HEK293 (cell line): Measurements from ENCODE around the gene BIN1.

ENCODE experiments used
- CTCF ChIP-seq: fragments of 450-650 bp; formaldehyde crosslinking; IDR thresholded peaks from 2 replicates; pipeline ENCODE4 v1.5.1; 2016; ENCODE audit warnings: missing biosample characterization, missing genetic modification characterization
- MZF1 ChIP-seq: fragments of 450-650 bp; formaldehyde crosslinking; IDR thresholded peaks from 2 replicates; pipeline ENCODE4 v1.5.1; 2017; ENCODE audit warnings: missing biosample characterization, missing genetic modification characterization, borderline replicate concordance
- RBAK ChIP-seq: fragments of 450-650 bp; formaldehyde crosslinking; IDR thresholded peaks from 2 replicates; pipeline ENCODE4 v1.5.1; 2016; ENCODE audit warnings: missing biosample characterization, missing genetic modification characterization
- ZNF112 ChIP-seq: fragments of 450-650 bp; formaldehyde crosslinking; IDR thresholded peaks from 2 replicates; pipeline ENCODE4 v1.5.0; 2017; ENCODE audit warnings: missing biosample characterization, missing genetic modification characterization
- ZNF280C ChIP-seq: fragments of 450-650 bp; formaldehyde crosslinking; IDR thresholded peaks from 2 replicates; pipeline ENCODE4 v1.5.1; 2016; ENCODE audit warnings: missing biosample characterization, missing genetic modification characterization
- ZNF747 ChIP-seq: fragments of 450-650 bp; formaldehyde crosslinking; IDR thresholded peaks from 2 replicates; pipeline ENCODE4 v1.5.1; 2016; ENCODE audit warnings: missing biosample characterization, missing genetic modification characterization
- TF ChIP-seq, protein P1 (sequence below): fragments of 450-650 bp; formaldehyde crosslinking; IDR thresholded peaks from 2 replicates; pipeline ENCODE4; 2016; ENCODE audit warnings: missing biosample characterization, missing genetic modification characterization

- TF ChIP-seq MZF1 (no peak), ZNF280C (tag by site-specific recombination) (no peak), RBAK (tag by site-specific recombination) (no peak), CTCF (tag by site-specific recombination) (no peak), ZNF747 (tag by site-specific recombination) (no peak), ZNF112 (tag by site-specific recombination) (no peak)
- TF ChIP-seq, protein P1, sequence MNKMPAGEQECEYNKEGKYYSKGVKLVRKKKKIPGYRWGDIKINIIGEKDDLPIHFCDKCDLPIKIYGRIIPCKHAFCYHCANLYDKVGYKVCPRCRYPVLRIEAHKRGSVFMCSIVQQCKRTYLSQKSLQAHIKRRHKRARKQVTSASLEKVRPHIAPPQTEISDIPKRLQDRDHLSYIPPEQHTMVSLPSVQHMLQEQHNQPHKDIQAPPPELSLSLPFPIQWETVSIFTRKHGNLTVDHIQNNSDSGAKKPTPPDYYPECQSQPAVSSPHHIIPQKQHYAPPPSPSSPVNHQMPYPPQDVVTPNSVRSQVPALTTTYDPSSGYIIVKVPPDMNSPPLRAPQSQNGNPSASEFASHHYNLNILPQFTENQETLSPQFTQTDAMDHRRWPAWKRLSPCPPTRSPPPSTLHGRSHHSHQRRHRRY (tag by site-specific recombination) = no peak
Observed at GRCh38 chr2:127128445-127128904, 21.5 kb upstream of the BIN1 start.
